Measurements from ENCODE around the gene SH3TC2. TPM values are rescaled to one million over a fixed set of nuclear protein-coding genes. Genes with fewer than 3 reads are reported as not detected.

SH3TC2 gene
- total and polyA plus RNA-seq, 3 donors from 2014 or later = 32.4 to 136 (median 130) TPM

- intact Hi-C loops (cut with DNase I; ENCODE audit: low total_unique reads) = no loop called here
- Histone ChIP-seq H3K9me3 (no peaks in the 10 kb centered on the region), H3K27ac (no peak overlapping the region), H3K4me1 (no peaks in the 10 kb centered on the region), H3K27me3 (no peaks in the 10 kb centered on the region), H3K36me3 (ENCODE audit: low read depth, missing control alignments) (no peaks in the 10 kb centered on the region), H3K4me3 (no peak overlapping the region)
- 95% methylated on average over 8 of the region's 12 CpGs; no CpG with 5 or more reads in 1 of the 2 donors for WGBS, 2 donors
- no peak for TF ChIP-seq CTCF (IDR thresholded peaks at IDR 0.05)
- no peak for TF ChIP-seq POLR2A (IDR thresholded peaks at IDR 0.05)
- DNase-seq = no peak
Observed at GRCh38 chr5:149027636-149028035, 35.2 kb downstream of the SH3TC2 start.

- Histone ChIP-seq H3K9me3 (no peaks in the 10 kb centered on the region), H3K36me3 (ENCODE audit: low read depth, missing control alignments) (no peaks in the 10 kb centered on the region), H3K27me3 (no peaks in the 10 kb centered on the region), H3K27ac (no peak overlapping the region), H3K4me3 (no peak overlapping the region), H3K4me1 (no peaks in the 10 kb centered on the region)
- TF ChIP-seq CTCF (IDR thresholded peaks at IDR 0.05) (no peak), POLR2A (IDR thresholded peaks at IDR 0.05) (no peak)
- no peak for DNase-seq
- intact Hi-C loops (cut with DNase I; ENCODE audit: low total_unique reads) = no loop called here
Observed at GRCh38 chr5:149024943-149025342, 37.9 kb downstream of the SH3TC2 start.

DNA sequence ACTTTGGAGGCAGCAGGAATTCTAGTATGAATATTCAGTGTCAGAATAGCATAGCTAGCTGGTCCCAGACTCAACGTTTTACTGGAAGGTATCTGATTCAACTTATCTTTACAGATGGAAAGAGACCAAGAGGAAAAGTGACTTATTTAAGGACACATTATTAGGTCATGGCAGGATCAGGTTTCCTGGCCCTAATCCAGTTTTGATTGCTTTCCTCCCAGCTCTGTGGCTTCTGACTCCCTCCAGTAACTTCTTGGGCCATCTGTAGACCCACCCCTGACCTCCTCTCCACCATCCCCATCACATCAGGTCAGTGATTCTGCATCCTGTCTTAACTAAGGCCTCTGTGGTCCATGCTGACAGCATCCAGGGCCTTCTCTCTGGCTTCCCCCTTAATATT, 38.4 kb downstream of the SH3TC2 start:
- WGBS, 2 donors = 11 to 33% methylated on average over 1 of the region's 1 CpG
- intact Hi-C loops (cut with DNase I; ENCODE audit: low total_unique reads) = no loop called here

DNA sequence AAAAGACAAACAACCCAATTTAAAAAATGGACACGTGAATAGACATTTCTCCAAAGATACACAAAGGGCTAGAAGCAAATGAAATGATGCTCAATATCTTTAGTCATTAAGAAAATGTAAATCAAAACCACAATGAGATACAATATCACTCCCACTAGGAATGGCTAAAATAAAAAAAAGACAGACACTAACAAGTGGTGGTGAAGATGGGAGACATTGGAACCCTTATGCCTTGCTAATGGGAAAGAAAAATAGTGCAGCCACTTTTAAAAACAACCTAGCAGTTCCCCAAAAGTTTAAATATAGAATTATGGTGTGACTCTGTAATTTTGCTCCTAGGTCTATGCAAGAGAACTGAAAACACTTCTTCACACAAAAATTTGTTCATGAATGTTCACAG, 40.7 kb downstream of the SH3TC2 start:
- Histone ChIP-seq H3K4me3 (no peak overlapping the region), H3K36me3 (ENCODE audit: low read depth, missing control alignments) (no peaks in the 10 kb centered on the region), H3K4me1 (no peaks in the 10 kb centered on the region), H3K27ac (no peak overlapping the region), H3K9me3 (no peaks in the 10 kb centered on the region), H3K27me3 (no peaks in the 10 kb centered on the region)
- DNase-seq = no peak
- 83 to 92% methylated on average over 1 of the region's 1 CpG for WGBS, 2 donors
- intact Hi-C loops (cut with DNase I; ENCODE audit: low total_unique reads) = no loop called here
- no peak for TF ChIP-seq CTCF (IDR thresholded peaks at IDR 0.05)
- no peak for TF ChIP-seq POLR2A (IDR thresholded peaks at IDR 0.05)

More for the DNA sequence above, 38.4 kb downstream of the SH3TC2 start:
- no peaks in the 10 kb centered on the region for H3K9me3 ChIP-seq
- H3K4me3 ChIP-seq = no peak overlapping the region
- TF ChIP-seq CTCF (IDR thresholded peaks at IDR 0.05) (no peak), POLR2A (IDR thresholded peaks at IDR 0.05) (no peak)
- no peaks in the 10 kb centered on the region for H3K36me3 ChIP-seq (ENCODE audit: low read depth, missing control alignments)
- H3K27ac ChIP-seq = no peak overlapping the region
- DNase-seq = no peak
- H3K4me1 ChIP-seq = no peaks in the 10 kb centered on the region
- H3K27me3 ChIP-seq = no peaks in the 10 kb centered on the region

GRCh38 chr5:149019679-149020078, 43.2 kb downstream of the SH3TC2 start:
- no peak for DNase-seq
- TF ChIP-seq POLR2A (IDR thresholded peaks at IDR 0.05) (no peak), CTCF (IDR thresholded peaks at IDR 0.05) (no peak)
- no peaks in the 10 kb centered on the region for H3K4me1 ChIP-seq
- WGBS, 2 donors = 67 to 82% methylated on average over 4 of the region's 4 CpGs
- H3K27me3 ChIP-seq = no peaks in the 10 kb centered on the region
- H3K36me3 ChIP-seq (ENCODE audit: low read depth, missing control alignments) = no peaks in the 10 kb centered on the region
- intact Hi-C loops (cut with DNase I; ENCODE audit: low total_unique reads) = no loop called here
- H3K9me3 ChIP-seq = no peaks in the 10 kb centered on the region
- no peak overlapping the region for H3K4me3 ChIP-seq
- no peak overlapping the region for H3K27ac ChIP-seq

All from testis (tissue), 3 donors.